HCT116 (cell line): ENCODE data around the gene PCCB. TPM values are rescaled to one million over a fixed set of nuclear protein-coding genes. Genes with fewer than 3 reads are reported as not detected.

ENCODE experiments used
- ATAC-seq: fragments of 200-7000 bp; cut with Tn5 transposase; 2 replicates; pipeline ENCODE4 v1.9.1; 2020; ENCODE audit warnings: mild to moderate bottlenecking, moderate library complexity
- BruUV-seq: library from RNA; stranded (reverse); fragments of 400-500 nt; replicated peaks from 2 replicates; lab custom pipeline; 2021; lab: Mats Ljungman, UMichigan
- CTCF ChIA-PET: fragments of 300-600 bp; sonication (Branson Sonifier 250); formaldehyde crosslinking; loops from one replicate; lab custom pipeline; 2021; ENCODE audit warnings: antibody characterized with exemption; lab: Charles Lee
- POLR2A ChIA-PET: fragments of 300-600, 350-600 bp; sonication (Branson Sonifier 250); formaldehyde crosslinking; loops from one replicate; lab custom pipeline; 2021; ENCODE audit warnings: antibody characterized with exemption; lab: Charles Lee
- RAD21 ChIA-PET, 2 experiments: fragments of 300-600 bp; sonication (Branson Sonifier 250); formaldehyde crosslinking; loops; one replicate each; lab custom pipeline; 2023; ENCODE audit warnings: low total read pairs in 2 of 2; ENCODE audit not compliant: uncharacterized antibody in 2 of 2, unreplicated experiment in 2 of 2, low non-redundant PET in 1 of 2; lab: Charles Lee
- DNase-seq: peaks from one replicate; pipeline ENCODE4 v3.0.0-alpha.2; 2010; ENCODE audit warnings: low read depth, low spot score
- H2AFZ ChIP-seq: fragments of 200-600 bp; shearing (Covaris generic), sonication (generic); 2 replicates; pipeline ENCODE4 v1.6.1; 2017; ENCODE audit warnings: low read depth, mixed run types, mixed read lengths, antibody characterized with exemption, low read length; ENCODE audit not compliant: poor library complexity, severe bottlenecking
- H3K27ac ChIP-seq: 2 replicates; pipeline ENCODE4 v1.5.1; 2012; ENCODE audit warnings: low read depth, low read length
- H3K27me3 ChIP-seq: fragments of 200-600 bp; sonication (generic); 2 replicates; pipeline ENCODE4 v1.6.1; 2016; ENCODE audit warnings: mixed run types, low read length, mixed read lengths; ENCODE audit not compliant: insufficient read depth
- H3K36me3 ChIP-seq, 2 experiments: fragments of 200-500 bp in 1 of 2; fragments of 200-600 bp in 1 of 2; sonication (Bioruptor generic) in 1 of 2; sonication (generic) in 1 of 2; 2 replicates each; pipeline versions ENCODE4 v1.5.1 to v1.6.1; 2014 to 2016; ENCODE audit warnings: low read length in 2 of 2, inconsistent platforms in 1 of 2, mixed read lengths in 1 of 2, mixed run types in 1 of 2; ENCODE audit not compliant: insufficient read depth in 2 of 2, control insufficient read depth in 1 of 2
- H3K4me1 ChIP-seq, 2 experiments: fragments of 200-600 bp in 1 of 2; sonication (generic) in 1 of 2; 2 replicates each; pipeline versions ENCODE4 v1.5.1 to v1.6.1; 2012 to 2017; ENCODE audit warnings: low read length in 2 of 2, inconsistent platforms in 1 of 2, mild to moderate bottlenecking in 1 of 2, mixed read lengths in 1 of 2, mixed run types in 1 of 2, moderate library complexity in 1 of 2; ENCODE audit not compliant: insufficient read depth in 2 of 2, control insufficient read depth in 1 of 2
- H3K4me2 ChIP-seq: fragments of 200-600 bp; sonication (generic); 2 replicates; pipeline ENCODE4 v1.6.1; 2017; ENCODE audit warnings: mixed run types, low read length, mixed read lengths
- H3K4me3 ChIP-seq, 2 experiments: fragments of 200-600 bp in 1 of 2; sonication (generic) in 1 of 2; replicated peaks in 1 of 2; 2 replicates each; pipeline ENCODE4 v1.5.1; 2011 to 2016; ENCODE audit warnings: low read length in 2 of 2, control low read depth in 1 of 2, low read depth in 1 of 2, mild to moderate bottlenecking in 1 of 2, mixed read lengths in 1 of 2, mixed run types in 1 of 2
- H3K79me2 ChIP-seq: fragments of 200-600 bp; sonication (generic); 2 replicates; pipeline ENCODE4 v1.6.1; 2017; ENCODE audit warnings: mild to moderate bottlenecking, mixed run types, low read length, moderate library complexity, mixed read lengths; ENCODE audit not compliant: insufficient read depth
- H3K9ac ChIP-seq: fragments of 200-600 bp; sonication (generic); 2 replicates; pipeline ENCODE4 v1.6.1; 2016; ENCODE audit warnings: low read length, mixed read lengths
- H3K9me2 ChIP-seq: fragments of 200-600 bp; sonication (generic), shearing (Covaris generic); 2 replicates; pipeline ENCODE4 v1.6.1; 2017; ENCODE audit warnings: mixed run types, mild to moderate bottlenecking, moderate library complexity; ENCODE audit not compliant: insufficient read depth
- H3K9me3 ChIP-seq, 2 experiments: fragments of 200-500 bp in 1 of 2; fragments of 200-600 bp in 1 of 2; sonication (Bioruptor generic) in 1 of 2; sonication (generic) in 1 of 2; 2 replicates each; pipeline ENCODE4 v1.6.1; 2014 to 2017; ENCODE audit warnings: low read length in 2 of 2, mixed read lengths in 2 of 2, inconsistent platforms in 1 of 2, low read depth in 1 of 2, mild to moderate bottlenecking in 1 of 2, mixed run types in 1 of 2, moderate library complexity in 1 of 2; ENCODE audit not compliant: control insufficient read depth in 1 of 2, insufficient read depth in 1 of 2
- H4K20me1 ChIP-seq: fragments of 200-600 bp; sonication (generic), shearing (Covaris generic); 2 replicates; pipeline ENCODE4 v1.6.1; 2017; ENCODE audit warnings: mixed run types, mild to moderate bottlenecking, moderate library complexity; ENCODE audit not compliant: insufficient read depth
- CTCF ChIP-seq, 3 experiments: fragments of 200-600 bp in 1 of 3; sonication (generic) in 1 of 3; IDR thresholded peaks in 2 of 3; conservative IDR thresholded peaks in 1 of 3; 2 replicates each; pipeline ENCODE4 v1.5.1; 2012 to 2017; ENCODE audit warnings: low read depth in 2 of 3, low read length in 2 of 3, antibody characterized with exemption in 1 of 3, borderline replicate concordance in 1 of 3, control low read depth in 1 of 3, mild to moderate bottlenecking in 1 of 3, mixed read lengths in 1 of 3, mixed run types in 1 of 3, moderate library complexity in 1 of 3; ENCODE audit not compliant: insufficient read depth in 1 of 3
- JUND ChIP-seq: IDR thresholded peaks from 2 replicates; pipeline ENCODE4 v1.6.1; 2012
- POLR2AphosphoS5 ChIP-seq: IDR thresholded peaks from 2 replicates; pipeline ENCODE4 v1.6.1; 2011; ENCODE audit warnings: mild to moderate bottlenecking, low read depth, low read length, moderate library complexity
- SP1 ChIP-seq: IDR thresholded peaks from 2 replicates; pipeline ENCODE4 v1.6.1; 2012; ENCODE audit warnings: low read depth
- intact Hi-C: fragments of 100-400 bp; cut with micrococcal nuclease; formaldehyde crosslinking; loops from 2 replicates; pipeline ENCODE4 v1.10.0; 2022
- total RNA-seq: library from RNA; stranded (reverse); gene quantifications from one replicate; pipeline ENCODE4 v1.2.1, GENCODE V29; 2021; ENCODE audit not compliant: unreplicated experiment
- TF ChIP-seq, protein P1 (sequence below): IDR thresholded peaks from 2 replicates; pipeline ENCODE4 v1.6.1; 2011; ENCODE audit warnings: mild to moderate bottlenecking, low read length, moderate library complexity; ENCODE audit not compliant: insufficient replicate concordance; ENCODE audit errors: extremely low read depth
- TF ChIP-seq, protein P2 (sequence below): IDR thresholded peaks from 2 replicates; pipeline ENCODE4 v1.6.1; 2012; ENCODE audit warnings: low read depth

PCCB gene
- total RNA-seq, 1 experiment from 2014 or later, result 48.9 TPM

DNA sequence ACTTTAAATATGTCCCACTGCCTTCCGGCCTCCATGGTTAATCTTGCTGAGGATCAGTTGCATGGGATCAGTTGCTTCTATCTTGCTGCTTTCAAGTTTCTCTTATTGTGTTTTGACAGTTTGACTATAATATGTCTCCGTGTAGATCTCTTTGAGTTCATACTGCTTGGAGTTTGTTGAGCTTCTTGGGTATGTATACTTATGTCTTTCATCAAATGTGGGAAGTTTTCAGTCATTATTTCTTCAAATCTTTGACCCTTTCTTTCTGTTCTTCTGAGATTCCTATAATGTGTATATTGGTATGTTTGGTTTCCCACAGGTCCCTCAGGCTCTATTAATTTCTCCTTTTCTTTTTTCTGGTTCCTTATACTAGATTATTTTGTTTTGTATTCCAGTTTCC is 30.8 kb downstream of the PCCB start:
- H3K36me3 ChIP-seq, result peaks cover 0 to 6% of the 10 kb centered on the region in 2 experiments; a peak in 2 of 4 replicates
- ChIA-PET CTCF (no interaction called here), RAD21 (no interaction called here), POLR2A (no interaction called here)
- H3K9ac ChIP-seq, result no peak overlapping the region
- H3K4me3 ChIP-seq, result no peak overlapping the region
- H3K9me2 ChIP-seq, result no peaks in the 10 kb centered on the region; the same call in 1 of the 2 replicates
- H3K4me2 ChIP-seq, result no peak overlapping the region
- no peak for TF ChIP-seq SP1
- TF ChIP-seq, protein P1, sequence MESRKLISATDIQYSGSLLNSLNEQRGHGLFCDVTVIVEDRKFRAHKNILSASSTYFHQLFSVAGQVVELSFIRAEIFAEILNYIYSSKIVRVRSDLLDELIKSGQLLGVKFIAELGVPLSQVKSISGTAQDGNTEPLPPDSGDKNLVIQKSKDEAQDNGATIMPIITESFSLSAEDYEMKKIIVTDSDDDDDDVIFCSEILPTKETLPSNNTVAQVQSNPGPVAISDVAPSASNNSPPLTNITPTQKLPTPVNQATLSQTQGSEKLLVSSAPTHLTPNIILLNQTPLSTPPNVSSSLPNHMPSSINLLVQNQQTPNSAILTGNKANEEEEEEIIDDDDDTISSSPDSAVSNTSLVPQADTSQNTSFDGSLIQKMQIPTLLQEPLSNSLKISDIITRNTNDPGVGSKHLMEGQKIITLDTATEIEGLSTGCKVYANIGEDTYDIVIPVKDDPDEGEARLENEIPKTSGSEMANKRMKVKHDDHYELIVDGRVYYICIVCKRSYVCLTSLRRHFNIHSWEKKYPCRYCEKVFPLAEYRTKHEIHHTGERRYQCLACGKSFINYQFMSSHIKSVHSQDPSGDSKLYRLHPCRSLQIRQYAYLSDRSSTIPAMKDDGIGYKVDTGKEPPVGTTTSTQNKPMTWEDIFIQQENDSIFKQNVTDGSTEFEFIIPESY, result no peak
- no peak for TF ChIP-seq CTCF (IDR thresholded peaks at IDR 0.05 in 2 of 3, conservative IDR thresholded peaks at IDR 0.05 in 1 of 3; ENCODE audit: borderline replicate concordance in 1 of 3, insufficient read depth in 1 of 3, low read depth in 2 of 3, low read length in 2 of 3)
- no peak for TF ChIP-seq JUND
- no peak for TF ChIP-seq POLR2AphosphoS5
- TF ChIP-seq, protein P2, sequence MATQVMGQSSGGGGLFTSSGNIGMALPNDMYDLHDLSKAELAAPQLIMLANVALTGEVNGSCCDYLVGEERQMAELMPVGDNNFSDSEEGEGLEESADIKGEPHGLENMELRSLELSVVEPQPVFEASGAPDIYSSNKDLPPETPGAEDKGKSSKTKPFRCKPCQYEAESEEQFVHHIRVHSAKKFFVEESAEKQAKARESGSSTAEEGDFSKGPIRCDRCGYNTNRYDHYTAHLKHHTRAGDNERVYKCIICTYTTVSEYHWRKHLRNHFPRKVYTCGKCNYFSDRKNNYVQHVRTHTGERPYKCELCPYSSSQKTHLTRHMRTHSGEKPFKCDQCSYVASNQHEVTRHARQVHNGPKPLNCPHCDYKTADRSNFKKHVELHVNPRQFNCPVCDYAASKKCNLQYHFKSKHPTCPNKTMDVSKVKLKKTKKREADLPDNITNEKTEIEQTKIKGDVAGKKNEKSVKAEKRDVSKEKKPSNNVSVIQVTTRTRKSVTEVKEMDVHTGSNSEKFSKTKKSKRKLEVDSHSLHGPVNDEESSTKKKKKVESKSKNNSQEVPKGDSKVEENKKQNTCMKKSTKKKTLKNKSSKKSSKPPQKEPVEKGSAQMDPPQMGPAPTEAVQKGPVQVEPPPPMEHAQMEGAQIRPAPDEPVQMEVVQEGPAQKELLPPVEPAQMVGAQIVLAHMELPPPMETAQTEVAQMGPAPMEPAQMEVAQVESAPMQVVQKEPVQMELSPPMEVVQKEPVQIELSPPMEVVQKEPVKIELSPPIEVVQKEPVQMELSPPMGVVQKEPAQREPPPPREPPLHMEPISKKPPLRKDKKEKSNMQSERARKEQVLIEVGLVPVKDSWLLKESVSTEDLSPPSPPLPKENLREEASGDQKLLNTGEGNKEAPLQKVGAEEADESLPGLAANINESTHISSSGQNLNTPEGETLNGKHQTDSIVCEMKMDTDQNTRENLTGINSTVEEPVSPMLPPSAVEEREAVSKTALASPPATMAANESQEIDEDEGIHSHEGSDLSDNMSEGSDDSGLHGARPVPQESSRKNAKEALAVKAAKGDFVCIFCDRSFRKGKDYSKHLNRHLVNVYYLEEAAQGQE, result no peak
- TF ChIP-seq, all 23 proteins: peak for 0
- ATAC-seq, result no peak
- no TSS peak for BruUV-seq
- intact Hi-C loops, result no loop called here
- no peaks in the 10 kb centered on the region for H4K20me1 ChIP-seq
- no peak overlapping the region for H2AFZ ChIP-seq
- no peak overlapping the region for H3K27ac ChIP-seq
- H3K79me2 ChIP-seq, result no peaks in the 10 kb centered on the region
- no peaks in the 10 kb centered on the region for H3K27me3 ChIP-seq
- H3K9me3 ChIP-seq, result peaks cover 8 to 9% of the 10 kb centered on the region in 2 experiments; a peak in 2 of 4 replicates
- H3K4me1 ChIP-seq, result no peaks in the 10 kb centered on the region
- DNase-seq, result no peak
